ENCODE data around the gene ZER1.

The ZER1 gene

GRCh38 chr9:128753627-128754026, 18.1 kb downstream of the ZER1 start:
- TF ChIP-seq CTCF (conservative IDR thresholded peaks at IDR 0.05) = no peak
- H3K27ac ChIP-seq = no peak overlapping the region

GRCh38 chr9:128750926-128751595, 20.7 kb downstream of the ZER1 start:
- no peak overlapping the region for H3K27ac ChIP-seq
- TF ChIP-seq CTCF (conservative IDR thresholded peaks at IDR 0.05) = no peak

GRCh38 chr9:128747241-128747640, 24.5 kb downstream of the ZER1 start:
- no peak overlapping the region for H3K27ac ChIP-seq
- no peak for TF ChIP-seq CTCF (conservative IDR thresholded peaks at IDR 0.05)

GRCh38 chr9:128743421-128743820, 28.3 kb downstream of the ZER1 start:
- H3K27ac ChIP-seq = no peak overlapping the region
- no peak for TF ChIP-seq CTCF (conservative IDR thresholded peaks at IDR 0.05)

GRCh38 chr9:128742401-128742800, 29.3 kb downstream of the ZER1 start:
- H3K27ac ChIP-seq = no peak overlapping the region
- no peak for TF ChIP-seq CTCF (conservative IDR thresholded peaks at IDR 0.05)

- no peak overlapping the region for H3K27ac ChIP-seq
- TF ChIP-seq CTCF (conservative IDR thresholded peaks at IDR 0.05) = no peak
Observed at GRCh38 chr9:128735373-128735772, 36.4 kb downstream of the ZER1 start.

- H3K27ac ChIP-seq = no peak overlapping the region; the same call in 1 of the 2 replicates
- TF ChIP-seq CTCF (conservative IDR thresholded peaks at IDR 0.05) = peak; percentile 90
Observed at GRCh38 chr9:128733256-128733655, 38.5 kb downstream of the ZER1 start.
